Measurements from ENCODE around the gene SVIL. TPM values are rescaled to one million over a fixed set of nuclear protein-coding genes. Genes with fewer than 3 reads are reported as not detected.
"Not testable (repeated sequence)": the region's sequence is repeated elsewhere in the genome, so short reads cannot be mapped to it uniquely, and the experiment has no call there.

The SVIL gene
- total RNA-seq, 3 donors from 2014 or later (not counting 1 experiment from before 2014, with no cell fraction given) = 24.9 to 57.2 (median 33.5) TPM

- Mint-ChIP-seq H3K9me3 (no peaks in the 10 kb centered on the region), H3K4me3 (no peak overlapping the region), H3K36me3 (no peaks in the 10 kb centered on the region), H3K27ac (no peak overlapping the region), H3K4me1 (peaks cover 17 to 24% of the 10 kb centered on the region in 2 donors), H3K27me3 (ENCODE audit: low read depth in 2 of 2) (no peaks in the 10 kb centered on the region)
- H3K27ac ChIP-seq (ENCODE audit: low read length) = no peak overlapping the region
- no peaks in the 10 kb centered on the region for H3K9me3 ChIP-seq (ENCODE audit: control insufficient read depth, insufficient read depth, low read length)
- intact Hi-C loops (cut with micrococcal nuclease) = no loop called here
- no peak overlapping the region for H3K4me3 ChIP-seq (ENCODE audit: low read length)
- ATAC-seq (no peak), DNase-seq (no peak)
- no peaks in the 10 kb centered on the region for H3K36me3 ChIP-seq (ENCODE audit: control insufficient read depth, insufficient read depth, low read length)
- 97% methylated on average over 6 of the region's 6 CpGs for WGBS (ENCODE audit: insufficient coverage)
- H3K4me1 ChIP-seq (ENCODE audit: control insufficient read depth, insufficient read depth, low read length) = peaks cover 3% of the 10 kb centered on the region
- no peak for TF ChIP-seq CTCF (IDR thresholded peaks at IDR 0.05)
- no peaks in the 10 kb centered on the region for H3K27me3 ChIP-seq (ENCODE audit: control insufficient read depth, insufficient read depth, low read length)
Measured at GRCh38 chr10:29616542-29616941, 18.2 kb downstream of the SVIL start.

GRCh38 chr10:29615195-29615594 is 19.6 kb downstream of the SVIL start:
- no CpG with 5 or more reads among the region's 2 CpGs for WGBS (ENCODE audit: insufficient coverage)
- Mint-ChIP-seq H3K27me3 (ENCODE audit: low read depth in 2 of 2) (no peaks in the 10 kb centered on the region), H3K9me3 (no peaks in the 10 kb centered on the region), H3K36me3 (no peaks in the 10 kb centered on the region), H3K4me1 (peaks cover 23 to 28% of the 10 kb centered on the region in 2 donors), H3K27ac (no peak overlapping the region), H3K4me3 (no peak overlapping the region)
- no peaks in the 10 kb centered on the region for H3K9me3 ChIP-seq (ENCODE audit: control insufficient read depth, insufficient read depth, low read length)
- no peak overlapping the region for H3K27ac ChIP-seq (ENCODE audit: low read length)
- TF ChIP-seq CTCF (IDR thresholded peaks at IDR 0.05) = no peak
- H3K4me1 ChIP-seq (ENCODE audit: control insufficient read depth, insufficient read depth, low read length) = peaks cover 3% of the 10 kb centered on the region
- H3K4me3 ChIP-seq (ENCODE audit: low read length) = no peak overlapping the region
- intact Hi-C loops (cut with micrococcal nuclease) = no loop called here
- no peak for ATAC-seq
- no peak for DNase-seq
- no peaks in the 10 kb centered on the region for H3K27me3 ChIP-seq (ENCODE audit: control insufficient read depth, insufficient read depth, low read length)
- H3K36me3 ChIP-seq (ENCODE audit: control insufficient read depth, insufficient read depth, low read length) = no peaks in the 10 kb centered on the region

GRCh38 chr10:29614289-29614688 is 20.5 kb downstream of the SVIL start:
- H3K36me3 Mint-ChIP-seq; H3K27me3 ChIP-seq (ENCODE audit: control insufficient read depth, insufficient read depth, low read length); H3K27me3 Mint-ChIP-seq (ENCODE audit: low read depth in 2 of 2); H3K9me3 Mint-ChIP-seq; H3K4me3 Mint-ChIP-seq; ATAC-seq; H3K4me3 ChIP-seq (ENCODE audit: low read length); DNase-seq; H3K4me1 ChIP-seq (ENCODE audit: control insufficient read depth, insufficient read depth, low read length); H3K27ac Mint-ChIP-seq; H3K36me3 ChIP-seq (ENCODE audit: control insufficient read depth, insufficient read depth, low read length); intact Hi-C loops (cut with micrococcal nuclease); H3K27ac ChIP-seq (ENCODE audit: low read length); H3K9me3 ChIP-seq (ENCODE audit: control insufficient read depth, insufficient read depth, low read length): not testable (repeated sequence)
- 100% methylated on average over 1 of the region's 1 CpG for WGBS (ENCODE audit: insufficient coverage)
- peaks cover 20 to 26% of the 10 kb centered on the region in 2 donors for H3K4me1 Mint-ChIP-seq

GRCh38 chr10:29613791-29614190 is 21.0 kb downstream of the SVIL start:
- Histone ChIP-seq H3K27me3 (ENCODE audit: control insufficient read depth, insufficient read depth, low read length) (no peaks in the 10 kb centered on the region), H3K9me3 (ENCODE audit: control insufficient read depth, insufficient read depth, low read length) (peaks cover 7% of the 10 kb centered on the region), H3K36me3 (ENCODE audit: control insufficient read depth, insufficient read depth, low read length) (no peaks in the 10 kb centered on the region), H3K4me3 (ENCODE audit: low read length) (no peak overlapping the region), H3K27ac (ENCODE audit: low read length) (no peak overlapping the region), H3K4me1 (ENCODE audit: control insufficient read depth, insufficient read depth, low read length) (no peaks in the 10 kb centered on the region)
- Mint-ChIP-seq H3K27ac (no peak overlapping the region), H3K36me3 (no peaks in the 10 kb centered on the region), H3K9me3 (no peaks in the 10 kb centered on the region), H3K4me1 (peaks cover 15 to 24% of the 10 kb centered on the region in 2 donors), H3K4me3 (no peak overlapping the region), H3K27me3 (ENCODE audit: low read depth in 2 of 2) (no peaks in the 10 kb centered on the region)
- TF ChIP-seq CTCF (IDR thresholded peaks at IDR 0.05) = no peak
- intact Hi-C loops (cut with micrococcal nuclease) = no loop called here
- DNase-seq (no peak), ATAC-seq (no peak)
- 100% methylated on average over 3 of the region's 4 CpGs for WGBS (ENCODE audit: insufficient coverage)

All from natural killer cell (primary cell).